Neural crest cell (in vitro differentiated cells): ENCODE results near the gene NUTF2. TPM values are rescaled to one million over a fixed set of nuclear protein-coding genes. Genes with fewer than 3 reads are reported as not detected.
"Not testable (repeated sequence)": the region's sequence is repeated elsewhere in the genome, so short reads cannot be mapped to it uniquely, and the experiment has no call there.

Experiments used
- DNase-seq: peaks from one replicate; pipeline ENCODE4 v3.0.0; 2021; ENCODE audit warnings: low read depth, mixed read lengths, low spot score
- H3K27ac Mint-ChIP-seq: one replicate; pipeline ENCODE4 v1.8.0; 2021; ENCODE audit warnings: mild to moderate bottlenecking, mixed read lengths; ENCODE audit not compliant: unreplicated experiment
- H3K27me3 Mint-ChIP-seq: 2 replicates; pipeline ENCODE4 v1.8.0; 2021; ENCODE audit warnings: low read depth, mild to moderate bottlenecking, mixed read lengths
- H3K36me3 Mint-ChIP-seq: 2 replicates; pipeline ENCODE4 v1.8.0; 2021; ENCODE audit warnings: low read depth, mild to moderate bottlenecking, mixed read lengths
- H3K4me1 Mint-ChIP-seq: 2 replicates; pipeline ENCODE4 v1.8.0; 2021; ENCODE audit warnings: mixed read lengths
- H3K4me3 Mint-ChIP-seq: one replicate; pipeline ENCODE4 v1.8.0; 2021; ENCODE audit warnings: mild to moderate bottlenecking, mixed read lengths
- H3K9me3 Mint-ChIP-seq: 2 replicates; pipeline ENCODE4 v1.8.0; 2021; ENCODE audit warnings: mixed read lengths
- CTCF ChIP-seq: fragments of 200-600 bp; sonication (generic); conservative IDR thresholded peaks from 2 replicates; pipeline ENCODE4 v1.5.0; 2021; ENCODE audit warnings: antibody characterized with exemption, mild to moderate bottlenecking
- total RNA-seq: library from RNA; stranded (reverse); gene quantifications from 2 replicates; pipeline ENCODE4 v1.2.1, GENCODE V29; 2021

The NUTF2 gene
- total RNA-seq, 1 donor from 2014 or later = 185 TPM

GRCh38 chr16:67907397-67908180 is 60.9 kb downstream of the NUTF2 start:
- no peak overlapping the region for H3K4me3 Mint-ChIP-seq

GRCh38 chr16:67909056-67909742 is 62.5 kb downstream of the NUTF2 start:
- no peak for DNase-seq

More at GRCh38 chr16:67907397-67908180, 60.9 kb downstream of the NUTF2 start:
- Mint-ChIP-seq H3K9me3 (no peaks in the 10 kb centered on the region), H3K27me3 (no peaks in the 10 kb centered on the region), H3K27ac (peak overlapping the region; percentile 70), H3K36me3 (peaks cover 4% of the 10 kb centered on the region), H3K4me1 (no peaks in the 10 kb centered on the region)
- no peak for DNase-seq
- no peak for TF ChIP-seq CTCF

GRCh38 chr16:67910158-67910557 is 63.4 kb downstream of the NUTF2 start:
- no peak for DNase-seq
- Mint-ChIP-seq H3K4me1 (no peaks in the 10 kb centered on the region), H3K36me3 (peaks cover 4% of the 10 kb centered on the region), H3K4me3 (no peak overlapping the region), H3K27me3 (no peaks in the 10 kb centered on the region), H3K27ac (peak overlapping the region; percentile 90), H3K9me3 (no peaks in the 10 kb centered on the region)
- TF ChIP-seq CTCF = no peak

More at GRCh38 chr16:67909056-67909742, 62.5 kb downstream of the NUTF2 start:
- Mint-ChIP-seq H3K4me1 (no peaks in the 10 kb centered on the region), H3K4me3 (no peak overlapping the region), H3K27ac (no peak overlapping the region), H3K27me3 (no peaks in the 10 kb centered on the region), H3K9me3 (no peaks in the 10 kb centered on the region), H3K36me3 (peaks cover 4% of the 10 kb centered on the region)
- TF ChIP-seq CTCF = no peak

GRCh38 chr16:67914758-67915495 is 68.2 kb downstream of the NUTF2 start:
- Mint-ChIP-seq H3K9me3 (no peaks in the 10 kb centered on the region), H3K27ac (no peak overlapping the region), H3K4me3 (no peak overlapping the region), H3K36me3 (no peaks in the 10 kb centered on the region), H3K4me1 (no peaks in the 10 kb centered on the region), H3K27me3 (no peaks in the 10 kb centered on the region)
- TF ChIP-seq CTCF = no peak
- DNase-seq = no peak

- DNase-seq, H3K27ac Mint-ChIP-seq, H3K4me3 Mint-ChIP-seq, H3K9me3 Mint-ChIP-seq, H3K36me3 Mint-ChIP-seq, H3K4me1 Mint-ChIP-seq, H3K27me3 Mint-ChIP-seq: not testable (repeated sequence)
Observed at GRCh38 chr16:67915496-67915769, 68.7 kb downstream of the NUTF2 start.
